Cardiac muscle cell (in vitro differentiated cells and primary cell): Measurements from ENCODE around the gene PSME2. TPM values are rescaled to one million over a fixed set of nuclear protein-coding genes. Genes with fewer than 3 reads are reported as not detected.

ENCODE experiments used
- DNase-seq, 2 donors: peaks; one replicate each; pipeline versions ENCODE4 v3.0.0 to v3.0.0-alpha.2; 2010 to 2017; ENCODE audit warnings: low read depth in 1 of 2, low spot score in 1 of 2
- H3K27ac ChIP-seq: fragments of 200-600 bp; sonication (generic); 2 replicates; pipeline ENCODE4 v1.5.1; 2016
- H3K27me3 ChIP-seq: fragments of 200-600 bp; sonication (generic); 2 replicates; pipeline ENCODE4 v1.6.0; 2016; ENCODE audit warnings: control low read depth
- H3K36me3 ChIP-seq: fragments of 200-600 bp; sonication (generic); 2 replicates; pipeline ENCODE4 v1.5.1; 2016; ENCODE audit warnings: control low read depth
- H3K4me1 ChIP-seq: fragments of 200-600 bp; sonication (generic); 2 replicates; pipeline ENCODE4 v1.8.1; 2017; ENCODE audit warnings: low read depth, mild to moderate bottlenecking, mixed run types
- H3K4me3 ChIP-seq: fragments of 200-600 bp; sonication (generic); 2 replicates; pipeline ENCODE4 v1.5.1; 2016; ENCODE audit warnings: mild to moderate bottlenecking
- H3K9me3 ChIP-seq: fragments of 200-600 bp; sonication (generic); 2 replicates; pipeline ENCODE4 v1.5.1; 2017; ENCODE audit warnings: low read depth, mild to moderate bottlenecking, control low read depth
- polyA plus RNA-seq: library from polyadenylated mRNA; unstranded; fragments of >200 nt; fragmentation: Nextera tagmentation; extraction: Ambion mirVana; gene quantifications from 2 replicates; pipeline ENCODE4 v1.2.1, GENCODE V29; 2016
- total RNA-seq: library from RNA; depleted of rRNA; stranded (reverse); fragments of >200 nt; gene quantifications from 2 replicates; pipeline ENCODE4 v1.2.3, GENCODE V29; 2016
- TF ChIP-seq, protein P1 (sequence below): IDR thresholded peaks from 2 replicates; pipeline ENCODE4 v1.5.1; 2012; ENCODE audit warnings: low read depth, mild to moderate bottlenecking, low read length

The PSME2 gene
- total and polyA plus RNA-seq, 2 experiments from 2014 or later = 92.3 to 331 TPM

DNA sequence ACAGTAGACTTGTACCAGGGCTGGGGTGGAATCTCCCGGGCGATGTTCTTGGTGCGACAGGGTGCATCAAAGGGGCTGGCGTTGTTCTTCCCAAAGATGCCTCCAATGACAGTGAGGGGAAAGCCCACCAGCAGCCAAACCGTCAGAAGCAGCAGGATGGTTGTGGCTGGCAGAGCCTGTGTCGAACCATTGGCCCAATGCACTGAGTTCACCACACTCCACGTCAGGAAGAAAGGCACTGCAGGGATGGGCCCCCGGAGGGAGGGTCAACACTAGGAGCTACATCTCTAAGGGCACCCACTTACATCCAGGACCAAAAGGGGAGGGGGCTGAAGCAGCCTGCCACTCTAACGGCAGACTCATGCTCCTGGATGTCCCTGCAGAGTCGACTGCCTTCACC lies 44.0 kb upstream of the PSME2 start:
- H3K36me3 ChIP-seq = peaks cover 20% of the 10 kb centered on the region
- no peak overlapping the region for H3K4me3 ChIP-seq
- H3K27ac ChIP-seq = no peak overlapping the region
- DNase-seq = no peak
- H3K27me3 ChIP-seq = no peaks in the 10 kb centered on the region
- H3K4me1 ChIP-seq = no peaks in the 10 kb centered on the region
- TF ChIP-seq, protein P1, sequence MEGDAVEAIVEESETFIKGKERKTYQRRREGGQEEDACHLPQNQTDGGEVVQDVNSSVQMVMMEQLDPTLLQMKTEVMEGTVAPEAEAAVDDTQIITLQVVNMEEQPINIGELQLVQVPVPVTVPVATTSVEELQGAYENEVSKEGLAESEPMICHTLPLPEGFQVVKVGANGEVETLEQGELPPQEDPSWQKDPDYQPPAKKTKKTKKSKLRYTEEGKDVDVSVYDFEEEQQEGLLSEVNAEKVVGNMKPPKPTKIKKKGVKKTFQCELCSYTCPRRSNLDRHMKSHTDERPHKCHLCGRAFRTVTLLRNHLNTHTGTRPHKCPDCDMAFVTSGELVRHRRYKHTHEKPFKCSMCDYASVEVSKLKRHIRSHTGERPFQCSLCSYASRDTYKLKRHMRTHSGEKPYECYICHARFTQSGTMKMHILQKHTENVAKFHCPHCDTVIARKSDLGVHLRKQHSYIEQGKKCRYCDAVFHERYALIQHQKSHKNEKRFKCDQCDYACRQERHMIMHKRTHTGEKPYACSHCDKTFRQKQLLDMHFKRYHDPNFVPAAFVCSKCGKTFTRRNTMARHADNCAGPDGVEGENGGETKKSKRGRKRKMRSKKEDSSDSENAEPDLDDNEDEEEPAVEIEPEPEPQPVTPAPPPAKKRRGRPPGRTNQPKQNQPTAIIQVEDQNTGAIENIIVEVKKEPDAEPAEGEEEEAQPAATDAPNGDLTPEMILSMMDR = no peak
- H3K9me3 ChIP-seq = no peaks in the 10 kb centered on the region

DNA sequence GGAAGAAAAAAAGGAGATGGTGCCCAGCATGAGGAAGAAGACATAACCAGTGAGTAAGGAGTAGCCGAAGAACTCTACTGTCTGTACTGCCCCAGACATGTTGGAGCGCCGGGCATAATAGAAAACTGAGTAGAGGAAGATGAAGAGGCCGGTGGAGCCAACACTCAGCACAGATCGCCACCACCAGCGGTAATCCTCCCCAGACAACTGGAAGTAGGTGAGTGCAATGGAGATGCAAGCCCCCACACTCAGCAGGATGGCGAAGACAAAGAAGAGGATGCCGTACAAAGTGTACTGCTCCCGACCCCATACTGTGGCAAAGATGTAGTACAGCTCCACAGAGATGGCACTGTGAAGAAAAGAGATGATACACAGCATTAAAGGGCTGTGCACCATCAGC lies 43.0 kb upstream of the PSME2 start:
- no peaks in the 10 kb centered on the region for H3K27me3 ChIP-seq
- peaks cover 20% of the 10 kb centered on the region for H3K36me3 ChIP-seq
- H3K4me1 ChIP-seq = no peaks in the 10 kb centered on the region
- H3K4me3 ChIP-seq = no peak overlapping the region
- DNase-seq = no peak
- H3K9me3 ChIP-seq = no peaks in the 10 kb centered on the region
- H3K27ac ChIP-seq = peak overlapping the region; percentile 63
- TF ChIP-seq, protein P1 = no peak

DNA sequence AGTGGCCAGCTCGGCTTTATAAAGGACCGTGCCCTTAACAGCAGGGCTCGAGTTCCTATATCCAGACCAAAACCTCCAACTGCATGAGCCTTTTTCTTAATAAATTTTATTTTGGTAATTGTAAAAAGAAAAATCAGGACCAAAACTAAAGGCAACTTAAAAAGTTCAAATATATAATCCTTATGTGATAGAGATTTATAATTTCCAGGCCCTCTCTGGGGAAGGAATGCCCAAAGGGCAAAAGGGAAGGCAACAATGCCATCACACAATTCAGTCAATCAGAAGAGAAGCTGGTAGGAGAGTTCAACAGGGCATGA lies 42.6 kb upstream of the PSME2 start:
- TF ChIP-seq, protein P1 = no peak
- Histone ChIP-seq H3K27ac (peak overlapping the region; percentile 63), H3K27me3 (no peaks in the 10 kb centered on the region), H3K36me3 (peaks cover 20% of the 10 kb centered on the region), H3K4me1 (no peaks in the 10 kb centered on the region), H3K9me3 (no peaks in the 10 kb centered on the region), H3K4me3 (no peak overlapping the region)
- DNase-seq = no peak

DNA sequence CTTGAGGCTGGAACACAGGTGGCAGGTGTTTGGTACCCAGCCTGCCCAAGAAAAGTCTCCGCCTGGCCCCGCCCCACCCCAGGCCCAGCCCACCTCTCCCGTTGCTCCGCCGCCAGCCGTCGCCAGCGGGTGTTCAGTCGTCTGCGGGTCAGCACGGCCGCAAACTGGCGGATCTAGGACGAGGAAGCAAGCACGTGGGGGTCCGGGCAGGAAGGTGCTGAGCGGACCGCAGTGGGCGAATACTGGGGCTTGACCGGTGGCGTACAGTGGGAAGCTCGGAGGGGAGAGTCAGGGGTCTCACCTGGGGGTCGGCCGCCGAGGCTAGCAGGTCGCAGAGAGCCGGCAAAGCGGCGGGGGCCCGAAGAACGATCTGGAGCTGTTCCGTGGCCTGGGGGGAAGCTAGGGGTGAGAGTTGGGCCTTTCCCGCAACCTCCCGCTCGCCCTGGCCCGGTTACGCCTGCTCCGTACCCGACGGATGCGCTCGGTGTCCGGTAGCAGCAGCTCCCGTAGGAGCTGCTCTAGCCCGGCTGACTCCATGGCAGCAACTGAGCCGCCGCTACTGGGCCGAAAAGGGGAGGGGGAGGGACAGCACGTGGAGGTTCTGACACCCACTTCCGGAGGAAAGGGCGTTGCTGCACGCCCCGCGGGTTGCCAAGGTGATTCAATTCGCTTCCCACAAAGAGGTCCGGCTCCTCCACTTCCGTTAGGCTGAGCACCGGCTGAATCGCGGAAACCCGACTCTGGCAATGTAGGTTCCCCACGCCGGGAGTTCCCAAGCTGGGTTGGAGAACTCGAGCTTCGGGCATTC lies 42.0 kb upstream of the PSME2 start, which contains the start of gene IPO4:
Gene IPO4 (minus strand): TSS at position 566 of the 808 bp plus-strand sequence. CDS start 29 bp downstream, at position 537.
- Histone ChIP-seq H3K36me3 (peaks cover 20% of the 10 kb centered on the region), H3K27ac (peak within 1 kb of the TSS; percentile 63)
- TF ChIP-seq, protein P1 = no peak

DNA sequence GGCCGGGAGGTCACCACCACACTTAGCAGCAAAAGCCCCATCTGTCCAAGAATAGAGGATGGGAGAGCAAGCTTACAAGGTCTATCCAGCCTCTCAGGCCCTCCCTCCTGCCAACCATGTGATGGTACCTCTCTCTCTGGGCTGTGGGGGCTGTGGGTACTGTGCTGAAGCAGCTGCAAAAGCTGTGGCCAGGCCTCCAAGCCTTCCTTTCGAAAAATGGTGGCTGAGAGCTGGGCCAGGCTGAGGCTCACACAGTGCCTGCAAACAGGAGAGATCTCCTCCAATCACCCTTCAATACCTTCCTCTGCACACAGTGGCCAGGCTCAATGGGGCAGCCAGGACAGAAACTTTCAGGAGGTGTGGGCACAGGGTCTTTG lies 41.1 kb upstream of the PSME2 start:
- no peaks in the 10 kb centered on the region for H3K4me1 ChIP-seq
- H3K4me3 ChIP-seq = no peak overlapping the region
- no peaks in the 10 kb centered on the region for H3K27me3 ChIP-seq
- H3K27ac ChIP-seq = peak overlapping the region; percentile 54
- TF ChIP-seq, protein P1 = no peak
- H3K36me3 ChIP-seq = peaks cover 25% of the 10 kb centered on the region
- no peak for DNase-seq
- no peaks in the 10 kb centered on the region for H3K9me3 ChIP-seq

More for the DNA sequence above, 42.0 kb upstream of the PSME2 start, which contains the start of gene IPO4:
- H3K27me3 ChIP-seq = no peaks in the 10 kb centered on the region
- peak within 1 kb of the TSS; percentile 51 for H3K4me3 ChIP-seq
- no peaks in the 10 kb centered on the region for H3K9me3 ChIP-seq
- DNase-seq = peak; percentile 98 to 99
- no peaks in the 10 kb centered on the region for H3K4me1 ChIP-seq
